Measurements from ENCODE around the gene VILL.

The VILL gene

DNA sequence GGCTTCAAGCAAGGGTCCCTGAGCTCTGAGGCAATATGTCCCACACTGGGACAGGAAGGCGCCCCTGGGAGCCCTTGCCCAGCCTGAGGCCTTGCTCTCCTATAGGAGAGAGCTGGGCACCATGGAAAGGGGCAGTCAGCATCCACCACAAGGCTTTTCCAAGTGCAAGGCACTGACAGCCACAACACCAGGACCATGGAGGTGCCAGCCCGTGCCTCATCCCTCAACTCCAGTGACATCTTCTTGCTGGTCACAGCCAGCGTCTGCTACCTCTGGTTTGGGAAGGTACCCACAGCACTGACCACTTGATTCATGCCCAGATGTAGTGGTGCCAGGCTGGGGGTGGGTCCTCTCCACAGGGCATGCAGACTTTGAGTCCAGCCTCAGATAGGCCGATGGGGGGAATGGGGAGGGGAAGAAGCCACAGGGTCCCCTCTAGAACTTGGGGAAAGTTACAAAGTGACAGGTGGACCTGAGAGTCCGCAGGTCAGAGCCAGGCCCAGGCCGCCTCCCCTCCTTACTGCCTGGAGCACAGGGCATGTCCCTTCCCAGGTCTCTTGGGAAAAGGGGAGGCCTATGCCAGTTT is 11.8 kb downstream of the VILL start:
- DNase-seq = no peak

DNA sequence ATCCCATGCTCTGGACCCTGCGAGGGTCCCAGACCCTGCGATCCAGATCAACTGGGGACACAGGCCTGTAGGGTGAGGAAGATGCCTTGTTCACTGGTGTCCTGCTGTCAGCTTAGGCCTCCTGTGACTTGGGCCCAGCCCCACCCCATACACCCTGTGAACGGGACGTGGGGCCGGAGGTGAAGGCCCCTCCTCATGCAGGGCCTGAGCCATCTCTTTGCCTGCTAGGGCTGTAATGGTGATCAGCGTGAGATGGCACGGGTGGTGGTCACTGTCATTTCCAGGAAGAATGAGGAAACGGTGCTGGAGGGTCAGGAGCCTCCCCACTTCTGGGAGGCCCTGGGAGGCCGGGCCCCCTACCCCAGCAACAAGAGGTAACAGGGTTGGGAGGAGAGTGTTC is 12.4 kb downstream of the VILL start:
- no peak for DNase-seq

DNA sequence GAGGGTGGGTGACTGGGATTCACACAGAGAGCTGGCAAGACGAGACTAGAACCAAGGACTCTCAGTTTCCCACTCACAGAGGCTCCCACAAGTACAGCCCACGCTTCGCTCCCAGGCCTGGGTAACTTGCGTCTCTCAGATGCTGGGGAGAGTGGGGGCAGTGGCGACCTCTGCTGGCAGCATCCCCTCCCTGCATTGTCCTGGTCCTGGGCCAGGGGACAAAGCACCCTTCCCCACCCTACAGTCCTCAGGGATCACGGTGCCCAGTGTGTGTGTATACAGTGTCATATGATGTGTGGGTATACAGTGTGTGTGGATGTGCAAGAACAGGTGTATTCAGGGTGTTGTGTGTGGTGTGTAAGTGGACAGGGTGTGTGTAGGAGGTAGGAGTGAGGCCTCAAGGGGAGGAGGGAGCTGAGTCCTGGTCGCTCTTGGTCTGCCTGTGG is 12.8 kb downstream of the VILL start:
- DNase-seq = no peak

DNA sequence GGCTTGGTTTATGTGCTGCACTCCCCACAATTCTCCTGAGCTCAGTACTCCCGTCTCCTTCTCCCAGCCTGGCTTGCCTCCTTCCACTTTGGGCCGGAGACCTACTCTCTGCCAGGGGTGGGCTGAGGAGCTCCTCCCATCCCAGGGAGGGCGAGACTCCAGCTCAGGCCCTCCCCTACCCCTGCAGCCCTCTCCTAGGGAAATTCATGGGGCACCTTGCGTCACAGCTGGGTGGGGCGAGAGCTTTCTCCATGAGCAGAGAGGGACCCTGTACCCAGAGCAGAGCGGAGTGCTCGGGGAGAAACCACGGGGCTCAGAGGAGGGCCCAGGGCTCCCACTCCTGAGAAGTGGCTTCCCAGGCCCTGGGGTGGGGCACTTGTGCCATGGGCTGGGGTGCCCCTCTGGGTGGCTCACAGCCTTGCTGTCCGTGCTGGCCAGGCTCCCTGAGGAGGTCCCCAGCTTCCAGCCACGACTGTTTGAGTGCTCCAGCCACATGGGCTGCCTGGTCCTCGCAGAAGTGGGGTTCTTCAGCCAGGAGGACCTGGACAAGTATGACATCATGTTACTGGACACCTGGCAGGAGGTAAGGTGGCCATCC is 13.3 kb downstream of the VILL start:
- no peak for DNase-seq

DNA sequence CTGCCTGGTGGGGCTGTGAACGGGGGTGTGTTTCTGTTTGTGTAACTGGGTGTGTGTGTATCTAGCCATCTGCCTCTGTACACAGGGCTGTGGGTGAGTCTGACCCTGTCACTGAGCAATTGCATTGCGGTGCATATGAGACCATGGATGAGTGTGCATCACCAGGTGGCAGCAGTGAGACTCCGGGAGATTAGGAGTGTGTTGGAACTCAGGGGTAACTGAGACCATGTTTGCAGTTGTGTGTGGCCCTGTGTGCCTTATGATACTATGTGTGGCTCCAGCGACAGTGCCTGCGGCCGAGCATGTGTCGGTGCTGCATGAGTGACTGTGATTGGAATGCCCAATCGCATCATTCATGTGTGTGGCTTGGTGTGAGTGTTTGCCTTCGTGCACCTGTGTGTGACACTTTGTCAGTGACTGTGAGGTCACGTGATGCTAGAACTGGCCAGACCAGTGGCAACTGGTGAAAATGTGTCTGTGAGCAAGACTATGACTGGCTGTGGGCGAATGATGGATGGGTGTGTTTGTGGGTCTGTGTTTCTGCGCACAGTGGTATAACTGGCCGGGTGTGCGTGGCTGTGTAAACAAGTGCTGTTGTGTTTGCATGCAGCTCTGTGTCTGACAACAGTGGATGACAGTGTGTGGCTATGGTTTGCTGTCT is 14.0 kb downstream of the VILL start:
- peak; percentile 32 for DNase-seq

DNA sequence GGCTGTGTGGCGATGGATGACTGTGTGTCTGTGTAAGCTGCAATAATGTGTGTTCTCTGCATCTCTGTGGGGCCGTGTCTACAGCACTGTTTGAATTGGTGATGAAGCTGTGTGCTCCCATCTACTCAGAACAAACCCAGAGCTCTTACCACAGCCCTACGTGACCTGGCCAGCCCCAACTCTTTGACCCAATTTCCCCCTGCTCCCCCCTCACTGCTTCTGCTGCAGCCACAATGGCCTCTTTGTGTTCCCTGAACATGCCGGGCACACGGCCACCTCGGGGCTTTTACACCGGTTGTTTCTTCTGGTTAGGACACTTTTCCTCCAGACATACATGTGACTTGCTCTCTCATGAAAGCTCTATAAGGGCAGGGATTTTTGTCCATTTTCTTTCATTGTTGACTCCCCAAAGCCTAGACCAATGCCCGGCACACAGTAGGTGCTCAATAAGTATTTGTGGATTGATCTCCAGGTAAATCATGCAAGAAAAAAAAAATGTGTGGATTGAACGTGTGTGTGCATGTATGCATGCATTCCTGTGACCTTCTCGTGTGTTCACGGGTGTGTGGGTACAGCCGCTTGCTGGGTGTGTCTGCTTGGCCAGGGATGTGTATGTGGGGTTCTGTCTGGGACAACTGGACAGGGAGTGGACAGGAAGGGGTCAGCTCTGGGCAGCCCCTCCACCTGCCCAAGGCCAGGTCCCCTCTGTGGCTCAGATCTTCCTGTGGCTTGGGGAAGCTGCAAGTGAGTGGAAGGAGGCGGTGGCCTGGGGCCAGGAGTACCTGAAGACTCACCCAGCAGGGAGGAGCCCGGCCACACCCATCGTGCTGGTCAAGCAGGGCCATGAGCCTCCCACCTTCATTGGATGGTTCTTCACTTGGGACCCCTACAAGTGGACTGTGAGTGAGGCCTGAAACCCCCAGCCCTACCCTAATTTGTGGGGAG is 14.8 kb downstream of the VILL start:
- no peak for DNase-seq

DNA sequence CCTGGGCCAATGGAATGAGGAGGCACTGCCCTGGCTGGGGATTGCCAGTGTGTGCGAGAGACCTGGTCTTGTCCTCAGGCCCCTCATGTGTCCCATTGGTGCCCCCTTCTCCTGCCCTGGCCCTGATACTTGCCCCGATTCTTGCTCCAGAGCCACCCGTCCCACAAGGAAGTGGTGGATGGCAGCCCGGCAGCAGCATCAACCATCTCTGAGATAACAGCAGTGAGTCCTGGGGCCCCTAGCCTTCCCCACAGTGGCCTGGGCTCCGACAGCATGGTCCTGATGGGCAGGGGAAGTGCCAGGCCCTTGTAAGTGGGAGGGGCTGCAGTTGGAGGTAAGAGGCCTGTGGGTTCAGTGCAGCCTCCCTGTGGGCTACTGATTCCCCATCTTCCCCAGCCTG is 15.4 kb downstream of the VILL start:
- DNase-seq = no peak

DNA sequence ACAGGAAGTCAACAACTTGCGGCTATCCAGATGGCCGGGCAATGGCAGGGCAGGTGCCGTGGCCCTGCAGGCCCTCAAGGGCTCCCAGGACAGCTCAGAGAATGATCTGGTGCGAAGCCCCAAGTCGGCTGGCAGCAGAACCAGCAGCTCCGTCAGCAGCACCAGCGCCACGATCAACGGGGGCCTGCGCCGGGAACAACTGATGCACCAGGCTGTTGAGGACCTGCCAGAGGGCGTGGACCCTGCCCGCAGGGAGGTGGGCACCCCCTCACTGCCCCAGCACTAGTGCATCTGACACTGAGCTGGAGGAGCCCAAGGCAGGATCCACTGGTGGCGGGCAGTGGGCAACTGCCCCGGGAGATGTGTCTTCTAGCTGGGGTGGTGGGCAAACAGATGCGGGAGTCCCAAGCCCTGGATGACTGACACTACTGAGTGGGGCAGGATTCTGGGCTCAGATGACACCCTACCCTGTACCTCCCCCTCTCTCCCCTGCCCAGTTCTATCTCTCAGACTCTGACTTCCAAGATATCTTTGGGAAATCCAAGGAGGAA is 15.9 kb downstream of the VILL start:
- DNase-seq = no peak

DNA sequence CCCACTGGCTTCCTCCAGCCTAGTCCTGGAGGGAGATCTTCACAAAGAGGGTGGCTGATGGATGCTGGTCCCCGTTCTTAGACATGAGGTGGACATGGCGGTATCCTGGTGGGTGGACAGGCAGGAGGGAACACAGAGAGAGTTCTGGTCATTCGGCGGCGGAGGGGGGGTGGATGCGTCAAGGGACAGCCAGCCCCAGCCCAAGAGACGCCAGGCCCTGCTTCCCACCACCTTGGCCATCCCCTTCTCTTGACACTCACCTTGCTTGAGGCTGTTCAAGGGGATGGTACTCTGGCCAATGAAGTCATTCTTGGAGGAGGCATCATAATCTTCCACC is 17.1 kb downstream of the VILL start:
- DNase-seq = no peak

DNA sequence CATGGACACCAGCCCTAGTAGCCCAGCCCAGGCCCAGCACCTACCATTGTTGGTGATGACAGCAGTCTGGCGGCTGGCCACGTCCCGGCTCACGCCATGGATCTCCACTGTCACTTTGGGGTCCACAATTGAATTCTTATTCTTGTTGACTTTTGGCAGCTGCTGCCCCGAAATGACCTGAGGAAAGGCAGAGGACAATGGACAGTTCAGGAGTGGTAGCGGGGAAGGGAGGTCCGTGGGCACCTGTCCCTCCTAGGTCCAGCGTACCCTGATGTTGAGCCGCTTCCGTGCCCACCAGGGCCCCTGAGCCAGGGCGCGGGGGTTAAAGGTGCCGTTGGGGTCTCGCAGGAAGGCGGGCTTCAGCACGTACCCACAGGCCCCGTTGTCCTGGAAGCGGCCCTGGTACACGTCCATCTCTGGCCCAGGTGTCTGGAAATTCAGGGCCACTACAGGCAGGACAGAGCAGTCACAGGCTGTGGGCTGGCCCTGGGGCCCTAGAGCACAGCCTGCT is 17.7 kb downstream of the VILL start:
- DNase-seq = no peak

DNA sequence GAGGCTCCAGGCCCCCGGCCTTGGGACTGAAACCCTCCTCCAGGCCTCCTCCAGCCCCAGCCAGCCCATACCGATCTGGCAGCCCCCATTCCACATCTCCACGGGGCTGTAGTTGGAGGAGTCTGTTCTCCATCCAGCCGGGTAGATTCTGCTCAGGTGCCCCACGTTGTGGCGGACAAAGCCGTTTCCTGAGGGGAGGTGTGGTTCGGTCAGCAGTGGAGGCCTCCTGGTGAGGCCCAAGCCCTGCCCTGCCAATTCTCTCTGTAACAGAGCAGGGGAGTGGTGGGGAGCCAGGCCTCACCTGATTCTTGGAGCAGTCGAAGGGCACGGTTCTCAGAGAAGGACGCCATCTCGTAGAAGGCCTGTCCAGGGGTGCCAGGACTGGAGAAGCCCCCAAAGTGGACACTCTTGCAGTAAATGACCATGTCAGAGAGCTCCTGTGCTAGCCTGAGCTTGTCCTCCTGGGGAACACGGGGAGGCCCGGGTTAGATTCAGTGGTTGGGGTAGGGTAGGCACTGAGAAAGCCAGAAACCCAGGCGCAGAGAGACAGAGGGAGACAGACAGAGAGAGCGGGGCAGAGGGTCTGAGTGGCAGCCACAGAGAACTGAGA is 18.5 kb downstream of the VILL start:
- DNase-seq = no peak

DNA sequence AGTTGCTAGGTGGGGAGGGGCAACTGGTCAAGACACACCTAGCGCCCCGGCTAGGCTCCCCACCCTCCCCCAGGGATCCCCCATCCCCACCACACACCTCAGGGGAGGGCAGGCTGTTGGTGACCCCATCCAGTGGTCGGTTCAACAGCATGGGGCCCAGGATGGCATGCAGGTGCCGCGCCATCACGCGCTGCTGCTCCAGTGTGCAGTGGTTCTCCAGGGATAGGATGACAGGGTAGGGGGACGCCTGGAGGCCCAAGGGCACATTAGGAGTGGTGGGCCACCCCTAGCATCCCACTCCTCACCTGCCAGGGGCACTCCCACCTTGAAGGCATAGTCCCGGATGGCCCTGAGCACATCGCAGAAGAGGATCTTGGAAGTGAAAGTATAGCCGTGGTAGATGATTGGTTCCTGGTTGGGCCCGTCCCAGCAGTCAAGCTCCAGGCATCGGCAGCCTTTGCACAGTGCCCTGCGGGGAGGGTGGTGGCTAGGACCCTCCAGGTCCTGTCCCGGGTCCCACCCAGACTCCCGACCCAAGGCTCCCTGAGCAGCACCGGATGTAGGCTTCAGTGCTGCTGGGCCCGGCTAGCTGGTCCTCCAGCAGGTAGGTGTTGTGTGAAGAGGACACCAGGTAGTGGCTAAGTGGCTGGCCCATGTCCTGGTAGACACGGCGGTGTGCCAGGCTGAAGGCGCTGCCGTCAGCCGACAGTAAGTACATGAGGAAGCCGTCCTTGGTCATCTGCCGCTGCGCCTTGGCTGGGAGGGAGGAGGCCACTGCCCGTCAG is 19.4 kb downstream of the VILL start:
- DNase-seq = no peak

DNA sequence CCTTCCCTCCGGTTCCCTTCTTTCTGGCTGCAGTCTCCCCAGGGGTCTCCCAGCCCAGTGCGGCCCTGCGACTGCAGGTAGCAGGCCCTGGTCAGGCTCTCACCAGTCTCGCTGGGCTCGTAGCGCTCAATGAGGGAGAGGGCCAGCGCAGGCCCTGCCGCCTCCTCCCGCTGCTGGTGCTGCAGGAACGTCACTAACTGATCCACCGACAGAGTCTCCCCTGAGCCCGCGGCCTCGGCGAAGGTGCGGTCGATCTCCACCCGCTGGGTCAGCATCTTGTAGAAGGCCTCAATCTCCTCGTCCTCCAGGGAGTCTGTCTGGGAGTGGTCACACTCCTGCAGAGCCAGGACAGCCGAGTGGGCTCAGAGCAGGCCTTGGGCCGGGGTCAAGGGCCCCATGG is 20.5 kb downstream of the VILL start:
- DNase-seq = no peak

DNA sequence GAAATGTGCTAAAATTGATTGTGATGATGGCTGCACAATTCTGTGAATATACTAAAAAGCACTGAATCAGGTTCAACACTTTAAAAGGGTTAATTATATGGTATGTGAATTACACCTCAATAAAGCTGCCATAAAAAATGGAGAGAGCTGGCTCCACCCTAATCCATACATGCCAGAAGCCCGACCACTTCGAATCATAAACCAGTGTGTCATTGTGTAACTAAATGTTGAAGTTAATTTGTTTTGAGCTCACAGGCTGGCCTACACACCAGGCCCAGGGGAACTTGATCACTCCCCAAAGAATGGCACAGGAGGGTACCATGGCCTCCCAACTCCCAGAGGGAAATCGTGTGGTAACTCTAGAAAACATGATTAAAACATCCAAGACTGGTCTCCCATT is 24.9 kb downstream of the VILL start:
- no peak for DNase-seq

DNA sequence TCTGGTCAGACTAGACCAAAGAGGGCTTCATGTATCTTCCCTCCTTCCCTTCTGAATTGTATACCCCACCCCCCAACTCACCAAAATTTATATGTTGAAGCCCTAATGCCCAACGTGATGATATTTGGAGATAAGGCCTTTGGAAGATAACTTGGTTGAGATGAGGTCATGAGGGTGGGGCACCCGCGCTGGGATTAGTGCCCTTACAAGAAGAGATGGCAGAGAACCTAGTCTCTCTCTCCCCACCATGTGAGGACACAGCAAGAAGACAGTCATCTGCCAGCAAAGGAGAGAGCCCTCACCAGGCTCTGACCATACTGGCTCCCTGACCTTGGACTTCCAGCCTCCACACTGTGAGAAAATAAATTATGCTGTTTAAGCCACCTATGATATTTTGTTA is 25.4 kb downstream of the VILL start:
- DNase-seq = no peak

DNA sequence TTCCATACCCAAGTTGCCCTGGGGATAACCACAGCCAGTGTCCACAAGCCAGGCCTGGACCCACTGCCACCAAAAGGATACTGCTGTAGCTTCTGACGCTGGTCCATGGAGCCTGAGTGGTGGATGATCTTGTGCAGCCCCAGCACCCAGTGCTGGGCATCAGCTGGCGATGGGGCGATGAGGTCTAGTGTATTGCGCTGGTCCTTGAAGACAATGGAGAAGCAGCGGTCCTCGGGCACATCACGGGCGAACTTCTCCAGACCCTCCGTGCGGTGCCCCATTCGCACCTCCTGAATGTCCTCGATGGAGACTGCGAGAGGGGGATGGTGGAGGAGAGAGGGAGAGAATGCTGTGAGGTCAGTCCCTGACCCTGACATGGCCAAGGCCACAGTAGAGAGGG is 25.8 kb downstream of the VILL start:
- no peak for DNase-seq

DNA sequence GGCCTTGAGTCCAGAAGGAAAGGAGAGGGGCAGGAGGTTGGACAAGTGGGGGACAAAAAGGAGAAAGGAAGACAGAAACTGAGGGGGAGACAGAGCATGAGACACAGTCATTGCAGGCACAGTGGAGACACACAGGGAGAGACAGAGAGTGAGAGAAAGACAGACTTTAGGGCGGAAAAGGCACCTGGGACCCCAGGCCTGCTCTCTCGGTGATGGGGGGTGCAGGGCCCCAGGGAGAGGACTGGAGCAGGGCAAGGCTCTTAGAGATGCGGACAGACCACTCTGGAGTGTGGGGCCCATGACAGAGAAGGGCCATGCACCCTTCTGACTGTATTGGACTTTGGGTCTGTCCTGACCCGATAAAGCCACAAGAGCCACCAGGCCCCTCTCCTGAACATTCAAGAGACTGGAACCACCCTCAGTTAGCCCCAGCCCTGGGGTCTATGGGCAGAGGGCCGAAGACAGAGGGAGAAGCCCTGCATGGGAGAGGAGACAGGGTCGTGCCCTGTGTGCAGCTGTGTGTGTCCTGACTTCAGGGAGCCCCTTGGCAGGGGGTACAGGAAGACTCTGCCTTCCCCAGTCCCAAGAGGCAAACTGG is 26.4 kb downstream of the VILL start:
- no peak for DNase-seq

DNA sequence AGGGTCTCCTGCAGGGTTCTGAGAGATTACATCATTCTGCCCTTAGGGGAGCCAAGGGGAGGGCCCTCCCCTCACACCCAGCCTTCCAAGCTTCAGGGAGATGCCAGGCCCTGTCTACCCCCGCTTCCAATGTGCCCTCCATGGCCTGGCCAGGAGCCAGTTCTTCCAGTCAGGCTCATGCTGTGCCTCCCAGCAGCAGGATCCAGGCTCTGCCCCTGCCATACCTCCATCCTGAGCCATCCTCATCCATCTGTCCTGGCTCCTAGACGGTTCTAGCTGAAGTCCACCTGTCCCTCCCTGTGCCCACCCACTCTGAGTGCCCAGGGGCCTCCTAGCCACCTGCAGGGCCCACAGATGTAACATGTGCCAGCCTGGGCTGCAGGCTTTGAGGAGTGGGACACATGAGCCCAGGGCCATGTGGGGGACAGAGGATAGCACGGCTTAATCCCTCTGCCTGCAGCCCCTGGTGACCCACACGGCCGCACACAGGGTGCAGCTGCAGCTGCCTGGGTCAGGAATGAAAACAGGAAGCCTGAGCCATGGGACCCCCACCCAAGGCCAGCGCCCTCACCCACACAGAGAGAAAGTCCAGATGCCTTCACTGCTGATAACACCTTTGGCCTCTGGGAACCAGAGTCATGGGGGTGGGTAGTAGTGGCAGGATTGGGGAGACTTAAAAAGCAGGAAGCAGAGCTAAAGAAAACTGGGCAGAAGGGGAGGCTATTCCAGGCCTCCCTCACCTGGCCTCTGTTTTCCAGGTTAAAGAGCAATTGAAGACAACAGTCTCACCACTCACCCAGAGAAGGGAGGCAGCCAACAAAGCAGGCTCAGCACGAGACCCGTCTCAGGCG is 27.1 kb downstream of the VILL start:
- no peak for DNase-seq

DNA sequence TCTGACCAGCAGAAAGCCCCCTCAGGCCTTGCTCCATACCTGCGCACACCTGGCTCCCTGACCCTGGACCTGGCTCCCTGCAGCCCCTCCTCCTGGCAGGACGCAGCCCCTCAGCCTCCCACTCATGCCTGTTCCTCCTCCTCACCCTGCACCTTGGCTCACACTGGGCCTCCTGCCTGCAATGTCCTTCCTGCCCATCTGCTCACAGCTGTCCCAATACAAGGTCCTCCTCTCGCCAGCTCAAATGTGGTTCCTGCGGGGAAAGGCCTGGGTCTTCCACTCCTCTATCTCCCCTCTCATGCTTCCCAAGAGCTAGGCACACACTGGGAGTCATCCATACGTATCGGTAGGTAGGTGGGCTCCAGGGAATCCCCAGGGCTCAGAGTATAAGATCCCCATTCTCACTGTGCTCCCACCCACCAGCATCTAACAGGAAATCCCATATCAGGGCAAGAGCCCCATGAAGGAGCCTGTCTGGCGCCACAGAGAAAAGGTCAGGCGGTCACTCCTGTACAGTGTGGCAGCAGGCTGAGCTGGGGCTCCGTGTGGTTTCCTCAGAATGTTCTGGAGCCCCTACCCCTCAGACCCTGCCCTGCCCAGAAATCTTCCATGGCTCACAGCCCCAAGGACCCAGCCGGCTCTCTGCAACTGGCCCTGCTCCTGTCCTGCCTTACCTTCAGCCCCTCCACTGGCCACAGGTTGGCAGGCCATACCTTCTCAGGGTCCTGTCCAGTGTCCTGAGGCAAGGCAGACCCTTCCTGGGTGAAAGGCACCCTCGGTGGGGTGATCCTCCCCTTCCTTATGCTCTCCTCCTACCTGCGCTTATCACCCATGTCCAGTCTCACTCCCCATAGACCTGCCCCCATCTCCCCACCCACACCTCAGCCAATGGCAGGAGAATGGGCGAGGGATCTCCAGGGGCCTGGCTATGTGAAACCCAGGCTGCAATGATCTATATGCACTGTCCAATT is 28.0 kb downstream of the VILL start:
- DNase-seq = no peak
